H4 (cell line): Measurements from ENCODE around the gene NEK5. TPM values are rescaled to one million over a fixed set of nuclear protein-coding genes. Genes with fewer than 3 reads are reported as not detected.
"Not testable (repeated sequence)": the region's sequence is repeated elsewhere in the genome, so short reads cannot be mapped to it uniquely, and the experiment has no call there.

Experiments
- DNase-seq: peaks from one replicate; pipeline ENCODE4 v3.0.0-alpha.2; 2015; ENCODE audit warnings: low spot score
- total RNA-seq: library from RNA; depleted of rRNA; stranded (reverse); fragments of >200 nt; shearing (Covaris generic); gene quantifications from 2 replicates; pipeline ENCODE4 v1.2.3, GENCODE V29; 2014

The NEK5 gene
- total RNA-seq, 1 experiment from 2014 or later = 0.08 TPM

DNA sequence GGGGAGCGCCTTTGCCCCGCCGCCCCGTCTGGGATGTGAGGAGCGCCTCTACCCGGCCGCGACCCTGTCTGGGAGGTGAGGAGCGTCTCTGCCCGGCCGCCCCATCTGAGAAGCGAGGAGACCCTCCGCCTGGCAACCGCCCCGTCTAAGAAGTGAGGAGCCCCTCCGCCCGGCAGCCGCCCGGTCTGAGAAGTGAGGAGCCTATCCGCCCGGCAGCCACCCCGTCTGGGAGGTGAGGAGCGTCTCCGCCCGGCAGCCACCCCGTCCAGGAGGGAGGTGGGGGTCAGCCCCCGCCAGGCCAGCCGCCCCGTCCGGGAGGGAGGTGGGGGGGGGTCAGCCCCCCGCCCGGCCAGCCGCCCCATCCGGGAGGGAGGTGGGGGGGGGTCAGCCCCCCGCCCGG, 49.0 kb downstream of the NEK5 start:
- not testable (repeated sequence) for DNase-seq

DNA sequence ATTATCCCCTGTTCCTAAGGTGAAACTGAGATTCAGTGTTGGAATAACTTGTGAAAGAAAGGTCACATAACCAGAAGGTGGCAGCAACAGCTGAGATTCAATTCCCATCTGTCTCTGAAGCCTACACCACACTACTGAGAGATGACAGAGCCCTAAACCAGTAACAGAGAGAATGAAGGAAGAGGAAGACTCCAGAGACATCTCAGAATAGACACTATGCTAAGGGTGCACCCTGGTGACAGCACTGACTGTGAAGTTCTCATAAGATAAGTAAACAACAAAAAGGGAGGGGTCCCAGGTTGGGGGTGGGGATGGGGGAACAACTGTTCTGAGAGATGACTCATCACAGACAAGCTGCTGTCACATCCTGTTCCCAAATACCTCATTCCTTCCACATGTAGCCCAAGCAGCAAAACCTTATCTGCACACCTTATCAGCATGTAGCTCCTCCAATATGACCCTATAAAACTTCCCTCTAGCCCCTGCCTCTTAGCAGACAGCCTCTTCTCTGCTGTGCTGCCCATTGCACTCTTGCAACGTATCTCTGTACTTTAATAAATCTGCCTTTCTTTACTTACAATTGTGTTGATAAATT, 57.8 kb downstream of the NEK5 start:
- DNase-seq = no peak

DNA sequence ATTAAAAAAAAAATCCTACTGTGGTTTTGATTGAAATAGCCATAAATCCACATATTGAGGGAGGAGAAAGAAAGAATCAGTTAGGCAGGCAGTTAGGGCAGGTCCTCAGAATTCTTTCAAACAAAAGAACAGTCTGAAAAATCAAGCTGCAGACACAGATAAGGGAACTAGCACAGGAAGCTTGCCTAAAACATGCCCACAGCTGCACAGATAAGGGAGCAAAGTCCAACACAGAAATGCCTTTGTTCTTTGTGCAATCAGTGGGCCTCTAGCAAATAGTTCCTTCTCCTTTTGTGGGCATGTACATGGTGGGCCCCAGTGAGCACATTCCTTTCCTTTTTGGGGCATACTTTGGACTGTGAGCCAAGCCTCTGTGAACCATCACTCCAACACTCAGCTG, 61.6 kb downstream of the NEK5 start:
- no peak for DNase-seq

- no peak for DNase-seq
These were observed 67.3 kb downstream of the NEK5 start for GRCh38 chr13:52061587-52061986.

DNA sequence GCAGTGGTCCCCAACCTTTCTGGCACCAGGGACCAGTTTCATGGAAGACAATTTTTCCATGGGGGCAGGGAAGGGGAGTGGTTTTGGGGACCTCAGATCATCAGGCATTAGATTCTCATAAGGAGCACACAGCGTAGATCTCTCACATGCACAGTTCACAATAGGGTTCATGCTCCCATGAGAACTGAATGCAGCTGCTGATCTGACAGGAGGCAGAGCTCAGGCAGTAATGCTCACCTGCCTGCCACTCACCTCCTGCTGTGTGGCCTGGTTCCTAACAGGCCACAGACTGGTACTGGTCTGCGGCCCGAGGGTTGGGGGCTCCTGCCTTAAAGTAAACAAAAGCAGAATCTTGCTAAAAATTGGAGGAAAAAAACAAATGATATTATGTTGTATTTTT, 67.8 kb downstream of the NEK5 start:
- DNase-seq = not testable (repeated sequence)

- DNase-seq = no peak
These were observed 75.4 kb downstream of the NEK5 start for GRCh38 chr13:52053460-52053859.

DNA sequence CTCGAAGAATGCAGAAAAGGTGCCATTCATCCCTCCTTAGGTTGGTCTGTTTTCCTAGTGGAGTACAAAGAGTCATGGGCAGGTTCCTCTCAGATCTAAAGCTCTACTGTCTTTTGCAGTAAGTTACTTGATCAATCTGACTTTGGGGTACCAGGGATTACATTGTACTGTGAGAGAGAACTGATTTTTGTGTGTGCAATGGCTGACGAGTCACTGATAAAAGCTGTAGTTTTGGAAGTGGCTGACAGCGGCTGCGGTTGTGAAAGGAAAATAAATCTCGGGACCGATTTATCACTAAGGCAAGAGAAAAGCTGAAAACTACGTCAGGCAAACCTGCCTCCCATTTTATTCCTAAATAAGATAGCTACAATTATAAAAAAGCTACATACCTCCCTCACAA, 77.5 kb downstream of the NEK5 start:
- DNase-seq = no peak

DNA sequence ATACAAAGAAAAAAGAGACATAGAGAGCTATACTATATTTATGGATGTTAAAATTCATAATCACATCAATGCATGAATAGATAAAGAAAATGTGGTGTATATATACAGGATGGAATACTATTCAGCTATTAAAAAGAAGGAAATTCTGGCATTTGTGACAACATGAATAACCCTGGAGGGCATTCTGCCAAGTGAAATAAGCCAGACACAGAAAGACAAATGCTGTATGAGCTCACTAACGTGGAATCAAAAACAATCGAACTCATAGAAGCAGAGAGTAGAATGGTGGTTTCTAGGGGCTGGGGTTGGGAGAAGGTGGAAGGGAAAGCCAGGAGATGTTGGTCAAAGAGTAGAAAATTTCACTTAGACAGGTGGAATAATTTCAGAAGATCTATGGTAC, 80.4 kb downstream of the NEK5 start:
- no peak for DNase-seq

DNA sequence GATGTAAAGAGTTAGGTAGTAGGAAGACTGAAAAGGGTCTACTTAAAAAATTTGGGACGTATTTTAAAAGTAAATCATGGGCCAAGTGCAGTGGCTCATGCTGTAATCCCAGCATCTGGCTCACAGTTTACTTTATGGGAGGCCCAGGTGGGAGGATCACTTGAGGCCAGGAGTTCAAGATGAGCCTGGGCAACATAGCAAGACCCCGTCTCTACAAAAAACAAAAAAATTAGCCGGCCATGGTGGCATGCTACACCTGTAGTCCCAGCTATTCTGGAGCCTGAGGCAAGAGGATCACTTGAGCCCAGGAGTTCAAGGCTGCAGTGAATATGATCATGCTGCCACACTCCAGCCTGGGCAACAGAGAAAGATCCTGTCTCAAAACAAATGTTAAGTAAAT, 81.4 kb downstream of the NEK5 start:
- no peak for DNase-seq

- no peak for DNase-seq
These were observed 85.2 kb downstream of the NEK5 start for GRCh38 chr13:52043675-52044074.

DNA sequence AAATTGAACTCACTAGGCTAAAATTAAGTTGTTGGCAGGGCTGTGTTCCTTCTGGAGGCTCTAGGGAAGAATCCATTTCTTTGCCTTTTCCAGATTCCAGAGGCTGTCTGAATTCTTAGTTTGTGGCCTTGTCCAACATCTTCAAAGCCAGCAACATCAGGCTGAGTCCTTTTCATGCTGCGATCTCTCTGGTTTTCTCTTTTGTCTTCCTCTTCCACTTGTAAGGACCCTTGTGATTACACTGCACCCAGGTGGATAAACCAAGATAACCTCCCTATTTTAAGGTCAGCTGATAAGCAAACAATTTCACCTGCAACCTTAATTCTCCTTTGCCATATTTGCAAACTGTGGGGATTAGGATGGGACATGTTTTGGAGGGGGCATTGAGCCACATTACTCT, 92.8 kb downstream of the NEK5 start:
- no peak for DNase-seq

DNA sequence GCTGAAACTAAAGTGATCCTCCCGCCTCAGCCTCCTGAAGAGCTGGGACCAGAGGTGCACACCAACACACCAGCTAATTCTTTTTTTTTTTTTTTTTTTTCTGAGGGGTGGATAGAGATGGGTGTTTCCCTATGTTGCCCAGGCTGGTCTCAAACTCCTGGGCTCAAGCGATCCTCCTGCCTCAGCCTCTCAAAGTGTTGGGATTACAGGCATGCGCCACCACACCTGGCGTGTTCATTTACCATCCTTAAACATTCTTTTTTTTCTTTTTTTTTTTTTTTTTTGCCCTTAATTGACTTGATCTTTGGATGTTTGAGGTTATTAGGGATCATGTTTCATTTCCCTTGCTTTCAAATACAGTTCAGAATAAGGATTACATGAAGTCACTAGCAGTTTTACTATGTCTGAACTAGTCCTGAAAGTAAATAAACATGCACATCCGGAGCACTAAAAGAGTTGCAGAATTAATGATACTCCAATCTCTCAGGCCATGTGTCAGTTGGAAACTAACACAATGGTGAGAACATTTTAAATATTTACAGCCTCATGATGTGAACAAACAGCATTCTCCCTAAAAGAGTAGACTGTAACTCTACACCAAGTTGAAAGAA, 94.2 kb downstream of the NEK5 start:
- no peak for DNase-seq

DNA sequence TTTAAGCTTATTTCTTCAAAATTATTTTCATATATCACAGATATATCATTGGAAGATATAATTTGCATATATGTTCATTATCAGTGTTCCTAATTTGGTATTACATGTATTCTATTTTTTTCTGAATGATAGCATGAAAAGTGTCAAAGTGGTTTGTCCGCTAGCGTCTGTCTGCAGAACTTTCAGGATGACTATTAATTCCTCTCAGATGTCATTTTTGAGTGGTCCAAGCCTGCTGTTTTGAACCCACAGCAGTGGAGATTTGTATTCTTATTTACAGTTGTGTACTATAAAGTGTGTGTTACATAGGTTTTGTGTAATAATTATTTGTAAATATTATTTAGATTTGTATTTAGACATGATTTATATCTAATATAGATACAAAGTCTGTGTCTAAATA, 95.8 kb downstream of the NEK5 start:
- DNase-seq = no peak

DNA sequence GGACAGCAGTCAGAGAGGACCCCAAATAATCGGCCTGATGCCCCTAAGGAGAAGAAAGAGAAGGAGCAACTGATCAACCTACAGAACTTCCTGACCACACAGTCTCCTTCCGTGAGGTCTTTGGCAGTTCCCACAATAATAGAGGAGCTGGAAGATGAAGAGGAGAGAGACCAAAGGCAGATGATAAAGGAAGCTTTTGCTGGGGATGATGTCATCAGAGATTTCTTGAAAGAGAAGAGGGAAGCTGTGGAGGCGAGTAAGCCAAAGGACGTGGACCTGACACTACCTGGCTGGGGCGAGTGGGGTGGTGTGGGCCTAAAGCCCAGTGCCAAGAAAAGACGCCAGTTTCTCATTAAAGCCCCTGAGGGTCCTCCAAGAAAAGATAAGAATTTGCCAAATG, 98.5 kb downstream of the NEK5 start:
- not testable (repeated sequence) for DNase-seq

- DNase-seq = no peak
These were observed 99.3 kb downstream of the NEK5 start for GRCh38 chr13:52029569-52029968.

GRCh38 chr13:52027832-52028231, 101.0 kb downstream of the NEK5 start:
- DNase-seq = no peak

DNA sequence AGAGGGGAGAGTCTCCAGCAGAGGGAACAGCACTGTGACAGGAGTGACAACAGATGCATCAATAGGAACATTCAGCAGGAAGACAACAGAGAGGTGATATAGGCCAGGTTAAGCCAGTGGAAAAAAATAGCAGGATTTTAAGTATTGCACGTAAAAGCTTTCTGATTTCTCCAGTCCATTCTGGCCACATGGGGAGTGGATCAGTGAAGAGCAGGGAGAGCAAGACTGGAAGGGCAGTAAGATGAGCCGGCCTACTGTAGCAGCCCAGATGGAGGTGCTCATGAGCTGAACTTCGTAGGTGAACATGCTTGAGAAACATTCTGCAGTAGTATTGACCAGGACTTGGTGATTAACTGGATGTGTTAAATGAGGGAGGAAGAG, 102.6 kb downstream of the NEK5 start:
- no peak for DNase-seq

- no peak for DNase-seq
These were observed 103.2 kb downstream of the NEK5 start for GRCh38 chr13:52025475-52026245.

- DNase-seq = no peak
These were observed 104.4 kb downstream of the NEK5 start, which contains the start of gene UTP14C for GRCh38 chr13:52024481-52024880. Gene UTP14C, plus strand, starts transcription at chr13:52024691. Its CDS starts 4,114 bp downstream, at chr13:52028805.

GRCh38 chr13:52022356-52022755, 106.5 kb downstream of the NEK5 start:
- no peak for DNase-seq

- no peak for DNase-seq
These were observed 108.7 kb downstream of the NEK5 start for GRCh38 chr13:52020191-52020590.

GRCh38 chr13:52016296-52016695, 112.6 kb downstream of the NEK5 start:
- no peak for DNase-seq

DNA sequence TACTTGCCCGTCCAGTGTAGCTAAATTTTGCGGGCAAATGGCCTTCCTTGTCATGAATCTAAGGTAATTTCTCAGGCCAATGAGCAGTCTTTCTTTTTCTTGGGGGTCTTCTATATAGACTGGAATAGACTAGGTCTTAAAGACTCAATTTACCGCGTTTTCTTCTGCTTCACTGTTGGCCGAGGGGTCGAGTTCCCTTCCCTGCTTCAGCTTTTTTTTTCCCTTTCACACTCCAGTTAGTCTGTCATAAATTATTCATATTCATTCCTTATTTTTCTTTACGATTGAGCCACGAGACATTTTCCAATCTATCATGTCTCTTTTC, 116.4 kb downstream of the NEK5 start:
- DNase-seq = no peak
